Central memory CD4-positive, alpha-beta T cell (primary cell): ENCODE results near the gene TEX11.
"Not testable (repeated sequence)": the region's sequence is repeated elsewhere in the genome, so short reads cannot be mapped to it uniquely, and the experiment has no call there.

Experiments used
- DNase-seq: peaks from one replicate; pipeline ENCODE4 v3.0.0; 2022
- total RNA-seq, 3 experiments: gene quantifications; one replicate each; lab custom pipeline; 2026; lab: John Stamatoyannopoulos, UW

TEX11 gene
- 0 to 0.39 (median 0) reads per million in 3 experiments for total RNA-seq

GRCh38 chrX:70908541-70908940 lies at the start of gene TEX11:
Gene TEX11 (minus strand): TSS chrX:70908711. CDS start chrX:70907789, 922 bp downstream.
- no peak for DNase-seq

GRCh38 chrX:70954871-70955270 lies 46.4 kb upstream of the TEX11 start:
- DNase-seq = no peak

- DNase-seq = no peak
These were observed 15.9 kb upstream of the TEX11 start for GRCh38 chrX:70924294-70924911.

GRCh38 chrX:70922774-70923473 lies 14.4 kb upstream of the TEX11 start:
- no peak for DNase-seq

- no peak for DNase-seq
These were observed 13.3 kb upstream of the TEX11 start for GRCh38 chrX:70921709-70922352.

GRCh38 chrX:70916754-70917153 lies 8.2 kb upstream of the TEX11 start:
- no peak for DNase-seq

- no peak for DNase-seq
These were observed 611 bp downstream of the TEX11 start for GRCh38 chrX:70907900-70908299.

GRCh38 chrX:70901465-70901864 lies 7.0 kb downstream of the TEX11 start:
- no peak for DNase-seq

GRCh38 chrX:70890441-70890840 lies 18.1 kb downstream of the TEX11 start:
- not testable (repeated sequence) for DNase-seq

GRCh38 chrX:70878902-70879301 lies 29.6 kb downstream of the TEX11 start:
- DNase-seq = no peak

- no peak for DNase-seq
These were observed 56.2 kb downstream of the TEX11 start for GRCh38 chrX:70852294-70852693.

- not testable (repeated sequence) for DNase-seq
These were observed 64.4 kb downstream of the TEX11 start for GRCh38 chrX:70844081-70844480.

- DNase-seq = not testable (repeated sequence)
These were observed 64.9 kb downstream of the TEX11 start for GRCh38 chrX:70843620-70844019.

GRCh38 chrX:70834589-70834988 lies 73.9 kb downstream of the TEX11 start:
- DNase-seq = no peak

GRCh38 chrX:70826715-70827114 lies 81.8 kb downstream of the TEX11 start:
- DNase-seq = no peak

- no peak for DNase-seq
These were observed 83.1 kb downstream of the TEX11 start for GRCh38 chrX:70825366-70825765.

GRCh38 chrX:70808942-70809940 lies 99.3 kb downstream of the TEX11 start:
- no peak for DNase-seq

GRCh38 chrX:70806081-70806480 lies 102.4 kb downstream of the TEX11 start:
- no peak for DNase-seq

GRCh38 chrX:70796742-70797141 lies 111.8 kb downstream of the TEX11 start:
- DNase-seq = not testable (repeated sequence)

- no peak for DNase-seq
These were observed 134.3 kb downstream of the TEX11 start for GRCh38 chrX:70774223-70774622.

GRCh38 chrX:70769659-70770227 lies 138.8 kb downstream of the TEX11 start:
- DNase-seq = no peak

- DNase-seq = no peak
These were observed 146.2 kb downstream of the TEX11 start for GRCh38 chrX:70762285-70762684.
